Measurements from ENCODE around the gene CDKAL1. TPM values are rescaled to one million over a fixed set of nuclear protein-coding genes. Genes with fewer than 3 reads are reported as not detected.

CDKAL1 gene
- total and polyA plus RNA-seq, 2 of the 13 experiments (the other 11 are each of a cell fraction or from before 2014, with no cell fraction given): 9.5 to 27.7 TPM

GRCh38 chr6:21271428-21272155 lies 737.3 kb downstream of the CDKAL1 start (continued):
- TF ChIP-seq, protein P1, sequence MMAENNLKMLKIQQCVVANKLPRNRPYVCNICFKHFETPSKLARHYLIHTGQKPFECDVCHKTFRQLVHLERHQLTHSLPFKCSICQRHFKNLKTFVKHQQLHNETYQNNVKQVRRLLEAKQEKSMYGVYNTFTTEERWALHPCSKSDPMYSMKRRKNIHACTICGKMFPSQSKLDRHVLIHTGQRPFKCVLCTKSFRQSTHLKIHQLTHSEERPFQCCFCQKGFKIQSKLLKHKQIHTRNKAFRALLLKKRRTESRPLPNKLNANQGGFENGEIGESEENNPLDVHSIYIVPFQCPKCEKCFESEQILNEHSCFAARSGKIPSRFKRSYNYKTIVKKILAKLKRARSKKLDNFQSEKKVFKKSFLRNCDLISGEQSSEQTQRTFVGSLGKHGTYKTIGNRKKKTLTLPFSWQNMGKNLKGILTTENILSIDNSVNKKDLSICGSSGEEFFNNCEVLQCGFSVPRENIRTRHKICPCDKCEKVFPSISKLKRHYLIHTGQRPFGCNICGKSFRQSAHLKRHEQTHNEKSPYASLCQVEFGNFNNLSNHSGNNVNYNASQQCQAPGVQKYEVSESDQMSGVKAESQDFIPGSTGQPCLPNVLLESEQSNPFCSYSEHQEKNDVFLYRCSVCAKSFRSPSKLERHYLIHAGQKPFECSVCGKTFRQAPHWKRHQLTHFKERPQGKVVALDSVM (CRISPR knock-in tag; IDR thresholded peaks at IDR 0.05): no peak
- no peak for TF ChIP-seq YEATS4 (CRISPR knock-in tag; IDR thresholded peaks at IDR 0.05; ENCODE audit: borderline replicate concordance)
- TF ChIP-seq TEAD3 (CRISPR knock-in tag; optimal IDR thresholded peaks at IDR 0.05; ENCODE audit: borderline replicate concordance): peak; percentile 9
- TF ChIP-seq, protein P2, sequence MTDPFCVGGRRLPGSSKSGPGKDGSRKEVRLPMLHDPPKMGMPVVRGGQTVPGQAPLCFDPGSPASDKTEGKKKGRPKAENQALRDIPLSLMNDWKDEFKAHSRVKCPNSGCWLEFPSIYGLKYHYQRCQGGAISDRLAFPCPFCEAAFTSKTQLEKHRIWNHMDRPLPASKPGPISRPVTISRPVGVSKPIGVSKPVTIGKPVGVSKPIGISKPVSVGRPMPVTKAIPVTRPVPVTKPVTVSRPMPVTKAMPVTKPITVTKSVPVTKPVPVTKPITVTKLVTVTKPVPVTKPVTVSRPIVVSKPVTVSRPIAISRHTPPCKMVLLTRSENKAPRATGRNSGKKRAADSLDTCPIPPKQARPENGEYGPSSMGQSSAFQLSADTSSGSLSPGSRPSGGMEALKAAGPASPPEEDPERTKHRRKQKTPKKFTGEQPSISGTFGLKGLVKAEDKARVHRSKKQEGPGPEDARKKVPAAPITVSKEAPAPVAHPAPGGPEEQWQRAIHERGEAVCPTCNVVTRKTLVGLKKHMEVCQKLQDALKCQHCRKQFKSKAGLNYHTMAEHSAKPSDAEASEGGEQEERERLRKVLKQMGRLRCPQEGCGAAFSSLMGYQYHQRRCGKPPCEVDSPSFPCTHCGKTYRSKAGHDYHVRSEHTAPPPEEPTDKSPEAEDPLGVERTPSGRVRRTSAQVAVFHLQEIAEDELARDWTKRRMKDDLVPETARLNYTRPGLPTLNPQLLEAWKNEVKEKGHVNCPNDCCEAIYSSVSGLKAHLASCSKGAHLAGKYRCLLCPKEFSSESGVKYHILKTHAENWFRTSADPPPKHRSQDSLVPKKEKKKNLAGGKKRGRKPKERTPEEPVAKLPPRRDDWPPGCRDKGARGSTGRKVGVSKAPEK (CRISPR knock-in tag; IDR thresholded peaks at IDR 0.05; ENCODE audit: borderline replicate concordance): 0 out of 2 replicates have a peak, but pooled peaks have one; percentile 44
- no peak for TF ChIP-seq XRCC5 (optimal IDR thresholded peaks at IDR 0.05; ENCODE audit: low read length)
- TF ChIP-seq SOX6 (IDR thresholded peaks at IDR 0.05): no peak
- no peak for TF ChIP-seq SOX6 (CRISPR knock-in tag; IDR thresholded peaks at IDR 0.05)
- no peak for TF ChIP-seq GABPA (IDR thresholded peaks at IDR 0.05; ENCODE audit: low read depth, low read length)
- TF ChIP-seq GABPA (CRISPR knock-in tag; IDR thresholded peaks at IDR 0.05; ENCODE audit: low read depth): no peak
- 0 out of 2 replicates have a peak, but pooled peaks have one; percentile 22 for TF ChIP-seq MAX (IDR thresholded peaks at IDR 0.05)
- no peak for TF ChIP-seq SNAPC2 (CRISPR knock-in tag; IDR thresholded peaks at IDR 0.05)
- 0 out of 2 replicates have a peak, but pooled peaks have one; percentile 3 for TF ChIP-seq SMC3 (IDR thresholded peaks at IDR 0.05; ENCODE audit: low read length)
- no peak for TF ChIP-seq ZBTB49 (CRISPR knock-in tag; IDR thresholded peaks at IDR 0.05; ENCODE audit: borderline replicate concordance)
- TF ChIP-seq MAFF (IDR thresholded peaks at IDR 0.05; ENCODE audit: low read depth, low read length): no peak
- TF ChIP-seq RAD21 (CRISPR knock-in tag; IDR thresholded peaks at IDR 0.05): no peak
- TF ChIP-seq ZNF234 (CRISPR knock-in tag; conservative IDR thresholded peaks at IDR 0.05): no peak
- no peak for TF ChIP-seq DPF2 (CRISPR knock-in tag; IDR thresholded peaks at IDR 0.05; ENCODE audit: borderline replicate concordance, low read depth)
- TF ChIP-seq, protein P3, sequence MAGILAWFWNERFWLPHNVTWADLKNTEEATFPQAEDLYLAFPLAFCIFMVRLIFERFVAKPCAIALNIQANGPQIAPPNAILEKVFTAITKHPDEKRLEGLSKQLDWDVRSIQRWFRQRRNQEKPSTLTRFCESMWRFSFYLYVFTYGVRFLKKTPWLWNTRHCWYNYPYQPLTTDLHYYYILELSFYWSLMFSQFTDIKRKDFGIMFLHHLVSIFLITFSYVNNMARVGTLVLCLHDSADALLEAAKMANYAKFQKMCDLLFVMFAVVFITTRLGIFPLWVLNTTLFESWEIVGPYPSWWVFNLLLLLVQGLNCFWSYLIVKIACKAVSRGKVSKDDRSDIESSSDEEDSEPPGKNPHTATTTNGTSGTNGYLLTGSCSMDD (CRISPR knock-in tag; IDR thresholded peaks at IDR 0.05): no peak
- no peak for TF ChIP-seq ZNF792 (CRISPR knock-in tag; IDR thresholded peaks at IDR 0.05)
- no peak for TF ChIP-seq ZNF841 (CRISPR knock-in tag; IDR thresholded peaks at IDR 0.05; ENCODE audit: borderline replicate concordance)
- no peak for TF ChIP-seq SIN3B (IDR thresholded peaks at IDR 0.05; ENCODE audit: low read length)
- no peak for TF ChIP-seq CBFB (CRISPR knock-in tag; IDR thresholded peaks at IDR 0.05)
